K562 (cell line): ENCODE measurements around the gene ORAI3. TPM values are rescaled to one million over a fixed set of nuclear protein-coding genes. Genes with fewer than 3 reads are reported as not detected.

Source experiments
- ATF3 ChIP-seq, 2 experiments: fragments of 450-650 bp in 1 of 2; sonication (generic) in 1 of 2; formaldehyde crosslinking in 1 of 2; IDR thresholded peaks in 1 of 2; conservative IDR thresholded peaks in 1 of 2; 2 replicates each; pipeline versions ENCODE4 v1.6.1 to v1.8.1; 2016 to 2023; ENCODE audit warnings: mild to moderate bottlenecking in 2 of 2, moderate library complexity in 2 of 2, inconsistent platforms in 1 of 2, missing genetic modification reagents in 1 of 2
- DNMT1 ChIP-seq: fragments of 450-650 bp; IDR thresholded peaks from 2 replicates; pipeline ENCODE4 v1.6.1; 2016; ENCODE audit warnings: antibody characterized with exemption, mild to moderate bottlenecking
- MECOM ChIP-seq: fragments of 250-450 bp; sonication (Bioruptor Pico); IDR thresholded peaks from 2 replicates; pipeline ENCODE4 v1.8.0; 2022; ENCODE audit warnings: inconsistent platforms
- NCOA2 ChIP-seq, 2 experiments: fragments of 450-650 bp; IDR thresholded peaks; 2 replicates each; pipeline ENCODE4 v1.6.1; 2018; ENCODE audit warnings: mild to moderate bottlenecking in 2 of 2, moderate library complexity in 1 of 2; ENCODE audit not compliant: partially characterized antibody in 2 of 2
- NCOA4 ChIP-seq: fragments of 450-650 bp; IDR thresholded peaks from 2 replicates; pipeline ENCODE4 v1.6.1; 2018; ENCODE audit warnings: mild to moderate bottlenecking; ENCODE audit not compliant: partially characterized antibody
- PCBP2 ChIP-seq: fragments of 200-400 bp; formaldehyde crosslinking; IDR thresholded peaks from 2 replicates; pipeline ENCODE4 v1.6.1; 2018; ENCODE audit warnings: low read length, low read depth, mild to moderate bottlenecking, moderate library complexity; ENCODE audit not compliant: poor library complexity, severe bottlenecking
- POLR2B ChIP-seq: fragments of 450-650 bp; IDR thresholded peaks from 2 replicates; pipeline ENCODE4 v1.6.1; 2018; ENCODE audit warnings: low read depth; ENCODE audit not compliant: partially characterized antibody
- POLR2G ChIP-seq: fragments of 200-400 bp; formaldehyde crosslinking; IDR thresholded peaks from 2 replicates; pipeline ENCODE4 v1.6.1; 2017; ENCODE audit warnings: low read depth, mild to moderate bottlenecking, antibody characterized with exemption, low read length, moderate library complexity
- RAD21 ChIP-seq, 2 experiments: fragments of 250-450 bp in 1 of 2; fragments of 450-650 bp in 1 of 2; sonication (Bioruptor Pico) in 1 of 2; formaldehyde crosslinking in 1 of 2; IDR thresholded peaks in 1 of 2; conservative IDR thresholded peaks in 1 of 2; 2 replicates each; pipeline versions ENCODE4 v1.4.0 to v1.8.0; 2020 to 2022; ENCODE audit warnings: mild to moderate bottlenecking in 2 of 2, moderate library complexity in 1 of 2
- RBM14 ChIP-seq: fragments of 200-400 bp; formaldehyde crosslinking; IDR thresholded peaks from 2 replicates; pipeline ENCODE4 v1.6.1; 2018; ENCODE audit warnings: low read depth, mild to moderate bottlenecking, low read length, moderate library complexity, borderline replicate concordance; ENCODE audit not compliant: insufficient read depth
- RCOR1 ChIP-seq, 2 experiments: IDR thresholded peaks; 2 replicates each; pipeline ENCODE4 v1.6.1; 2012; ENCODE audit warnings: low read depth in 2 of 2, low read length in 2 of 2, borderline replicate concordance in 1 of 2, improper control_type of control experiment in 1 of 2
- SLC30A9 ChIP-seq: fragments of 250-450 bp; sonication (Bioruptor Pico); IDR thresholded peaks from 2 replicates; pipeline ENCODE4 v1.8.0; 2022; ENCODE audit warnings: mild to moderate bottlenecking, moderate library complexity
- YY1 ChIP-seq, 3 experiments: IDR thresholded peaks; 2 replicates each; pipeline ENCODE4 v1.6.1; 2011; ENCODE audit warnings: low read length in 2 of 3, mild to moderate bottlenecking in 2 of 3, moderate library complexity in 2 of 3, borderline replicate concordance in 1 of 3, control low read depth in 1 of 3, low read depth in 1 of 3; ENCODE audit not compliant: insufficient read depth in 3 of 3, insufficient replicate concordance in 2 of 3, control insufficient read depth in 1 of 3, insufficient read length in 1 of 3; ENCODE audit errors: extremely low read depth in 1 of 3
- ZNF134 ChIP-seq: fragments of 250-450 bp; sonication (Bioruptor Pico); conservative IDR thresholded peaks from 2 replicates; pipeline ENCODE4 v1.4.0; 2020
- ZNF239 ChIP-seq: fragments of 250-450 bp; sonication (Bioruptor Pico); IDR thresholded peaks from 2 replicates; pipeline ENCODE4 v1.4.0; 2020; ENCODE audit warnings: mild to moderate bottlenecking
- ZNF347 ChIP-seq: fragments of 450-650 bp; formaldehyde crosslinking; IDR thresholded peaks from 2 replicates; pipeline ENCODE4 v1.4.0; 2020; ENCODE audit warnings: low read depth, mild to moderate bottlenecking, moderate library complexity
- polyA plus RNA-seq, 8 experiments: library from polyadenylated mRNA; depleted of rRNA in 4 of 8; stranded (reverse) in 5 of 8; unstranded in 3 of 8; fragments of >200 nt; fragmentation: Nextera tagmentation in 2 of 8; fragmentation: Illumina TruSeq in 1 of 8; extraction: Ambion mirVana in 2 of 8; extraction: Trizol in 1 of 8; gene quantifications; 2 replicates each; pipeline versions ENCODE4 v1.2.1 to v1.2.3, GENCODE V29; 2011 to 2014; ENCODE audit warnings: inconsistent platforms in 1 of 8, missing spikeins in 1 of 8
- total RNA-seq, 7 experiments: library from RNA; depleted of rRNA in 6 of 7; stranded (reverse); fragments of >200 nt in 6 of 7; fragmentation: Illumina TruSeq in 2 of 7; extraction: Trizol in 2 of 7; gene quantifications; 2 replicates each; pipeline versions ENCODE4 v1.2.1 to v1.2.3, GENCODE V29; 2011 to 2021; ENCODE audit warnings: low replicate concordance in 1 of 7
- TF ChIP-seq, protein P1 (sequence below), 2 experiments: fragments of 450-650 bp in 1 of 2; IDR thresholded peaks; 2 replicates each; pipeline ENCODE4 v1.6.1; 2011 to 2017; ENCODE audit warnings: low read depth in 2 of 2, antibody characterized with exemption in 1 of 2, borderline replicate concordance in 1 of 2, low read length in 1 of 2, mild to moderate bottlenecking in 1 of 2, mixed read lengths in 1 of 2; ENCODE audit not compliant: control insufficient read depth in 1 of 2
- TF ChIP-seq, protein P2 (sequence below), 3 experiments: IDR thresholded peaks in 2 of 3; conservative IDR thresholded peaks in 1 of 3; 2 replicates each; pipeline ENCODE4 v1.5.1; 2011 to 2012; ENCODE audit warnings: low read length in 3 of 3, mild to moderate bottlenecking in 3 of 3, control low read depth in 2 of 3, improper control_type of control experiment in 1 of 3, inconsistent platforms in 1 of 3, low read depth in 1 of 3, mixed read lengths in 1 of 3, moderate library complexity in 1 of 3; ENCODE audit not compliant: insufficient read depth in 2 of 3
- TF ChIP-seq, protein P3 (sequence below): sonication (generic); formaldehyde crosslinking; IDR thresholded peaks from 2 replicates; pipeline ENCODE4 v1.9.0; 2022; ENCODE audit warnings: mild to moderate bottlenecking, missing genetic modification reagents

ORAI3 gene
- total and polyA plus RNA-seq, 9 of the 15 experiments (the other 6 are each of a cell fraction or from before 2014, with no cell fraction given): 4.9 to 23.3 (median 14.1) TPM

DNA sequence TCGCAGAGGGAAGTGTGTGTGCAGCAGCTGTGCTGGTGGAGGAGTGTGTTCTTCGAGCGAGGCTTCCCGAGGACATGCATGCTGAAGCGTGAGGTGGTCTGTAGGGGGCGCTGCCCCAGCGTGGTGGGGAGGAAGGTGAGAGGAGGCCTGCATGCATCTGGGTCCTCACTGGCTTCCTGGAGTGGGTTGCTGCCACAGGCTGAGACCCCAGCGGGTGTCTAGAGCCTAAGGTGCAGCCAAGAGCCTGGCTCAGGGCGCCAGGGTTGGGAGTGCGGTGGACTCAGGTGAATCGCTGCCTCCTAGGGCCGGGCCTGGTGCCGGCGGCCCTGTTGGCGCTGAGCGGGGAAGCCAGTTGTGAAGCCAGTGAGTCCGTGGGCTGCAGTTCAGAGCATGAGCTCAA lies 28.6 kb downstream of the ORAI3 start (continued):
- TF ChIP-seq RCOR1 (IDR thresholded peaks at IDR 0.05; ENCODE audit: borderline replicate concordance in 1 of 2, low read depth in 2 of 2, low read length in 2 of 2) (no peak), NCOA2 (IDR thresholded peaks at IDR 0.05; ENCODE audit: partially characterized antibody in 2 of 2) (no peak), ZNF239 (CRISPR knock-in tag) (no peak), ZNF134 (CRISPR knock-in tag) (no peak), NCOA4 (no peak), MECOM (no peak), SLC30A9 (CRISPR knock-in tag) (no peak), PCBP2 (no peak), DNMT1 (no peak), ATF3 (IDR thresholded peaks at IDR 0.05) (peak; percentile 51), ATF3 (CRISPR knock-in tag; conservative IDR thresholded peaks at IDR 0.05) (no peak), RBM14 (no peak), YY1 (IDR thresholded peaks at IDR 0.05; ENCODE audit: borderline replicate concordance in 1 of 3, control insufficient read depth in 1 of 3, extremely low read depth in 1 of 3, insufficient read depth in 3 of 3, insufficient read length in 1 of 3, insufficient replicate concordance in 2 of 3, low read depth in 1 of 3, low read length in 2 of 3) (no peak), ZNF347 (CRISPR knock-in tag) (no peak), POLR2B (no peak), RAD21 (CRISPR knock-in tag; conservative IDR thresholded peaks at IDR 0.05 in 1 of 2, IDR thresholded peaks at IDR 0.05 in 1 of 2) (peak in 1 of 2 experiments; percentile 42; a peak in 2 of 4 replicates), POLR2G (peak; percentile 57)
- TF ChIP-seq, protein P1, sequence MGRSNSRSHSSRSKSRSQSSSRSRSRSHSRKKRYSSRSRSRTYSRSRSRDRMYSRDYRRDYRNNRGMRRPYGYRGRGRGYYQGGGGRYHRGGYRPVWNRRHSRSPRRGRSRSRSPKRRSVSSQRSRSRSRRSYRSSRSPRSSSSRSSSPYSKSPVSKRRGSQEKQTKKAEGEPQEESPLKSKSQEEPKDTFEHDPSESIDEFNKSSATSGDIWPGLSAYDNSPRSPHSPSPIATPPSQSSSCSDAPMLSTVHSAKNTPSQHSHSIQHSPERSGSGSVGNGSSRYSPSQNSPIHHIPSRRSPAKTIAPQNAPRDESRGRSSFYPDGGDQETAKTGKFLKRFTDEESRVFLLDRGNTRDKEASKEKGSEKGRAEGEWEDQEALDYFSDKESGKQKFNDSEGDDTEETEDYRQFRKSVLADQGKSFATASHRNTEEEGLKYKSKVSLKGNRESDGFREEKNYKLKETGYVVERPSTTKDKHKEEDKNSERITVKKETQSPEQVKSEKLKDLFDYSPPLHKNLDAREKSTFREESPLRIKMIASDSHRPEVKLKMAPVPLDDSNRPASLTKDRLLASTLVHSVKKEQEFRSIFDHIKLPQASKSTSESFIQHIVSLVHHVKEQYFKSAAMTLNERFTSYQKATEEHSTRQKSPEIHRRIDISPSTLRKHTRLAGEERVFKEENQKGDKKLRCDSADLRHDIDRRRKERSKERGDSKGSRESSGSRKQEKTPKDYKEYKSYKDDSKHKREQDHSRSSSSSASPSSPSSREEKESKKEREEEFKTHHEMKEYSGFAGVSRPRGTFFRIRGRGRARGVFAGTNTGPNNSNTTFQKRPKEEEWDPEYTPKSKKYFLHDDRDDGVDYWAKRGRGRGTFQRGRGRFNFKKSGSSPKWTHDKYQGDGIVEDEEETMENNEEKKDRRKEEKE (IDR thresholded peaks at IDR 0.05; ENCODE audit: borderline replicate concordance in 1 of 2, control insufficient read depth in 1 of 2, low read depth in 2 of 2, low read length in 1 of 2): no peak
- TF ChIP-seq, protein P2, sequence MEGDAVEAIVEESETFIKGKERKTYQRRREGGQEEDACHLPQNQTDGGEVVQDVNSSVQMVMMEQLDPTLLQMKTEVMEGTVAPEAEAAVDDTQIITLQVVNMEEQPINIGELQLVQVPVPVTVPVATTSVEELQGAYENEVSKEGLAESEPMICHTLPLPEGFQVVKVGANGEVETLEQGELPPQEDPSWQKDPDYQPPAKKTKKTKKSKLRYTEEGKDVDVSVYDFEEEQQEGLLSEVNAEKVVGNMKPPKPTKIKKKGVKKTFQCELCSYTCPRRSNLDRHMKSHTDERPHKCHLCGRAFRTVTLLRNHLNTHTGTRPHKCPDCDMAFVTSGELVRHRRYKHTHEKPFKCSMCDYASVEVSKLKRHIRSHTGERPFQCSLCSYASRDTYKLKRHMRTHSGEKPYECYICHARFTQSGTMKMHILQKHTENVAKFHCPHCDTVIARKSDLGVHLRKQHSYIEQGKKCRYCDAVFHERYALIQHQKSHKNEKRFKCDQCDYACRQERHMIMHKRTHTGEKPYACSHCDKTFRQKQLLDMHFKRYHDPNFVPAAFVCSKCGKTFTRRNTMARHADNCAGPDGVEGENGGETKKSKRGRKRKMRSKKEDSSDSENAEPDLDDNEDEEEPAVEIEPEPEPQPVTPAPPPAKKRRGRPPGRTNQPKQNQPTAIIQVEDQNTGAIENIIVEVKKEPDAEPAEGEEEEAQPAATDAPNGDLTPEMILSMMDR (IDR thresholded peaks at IDR 0.05 in 2 of 3, conservative IDR thresholded peaks at IDR 0.05 in 1 of 3; ENCODE audit: insufficient read depth in 2 of 3, low read depth in 1 of 3, low read length in 3 of 3): peak; percentile 61 to 74 (median 64)
- TF ChIP-seq, protein P3, sequence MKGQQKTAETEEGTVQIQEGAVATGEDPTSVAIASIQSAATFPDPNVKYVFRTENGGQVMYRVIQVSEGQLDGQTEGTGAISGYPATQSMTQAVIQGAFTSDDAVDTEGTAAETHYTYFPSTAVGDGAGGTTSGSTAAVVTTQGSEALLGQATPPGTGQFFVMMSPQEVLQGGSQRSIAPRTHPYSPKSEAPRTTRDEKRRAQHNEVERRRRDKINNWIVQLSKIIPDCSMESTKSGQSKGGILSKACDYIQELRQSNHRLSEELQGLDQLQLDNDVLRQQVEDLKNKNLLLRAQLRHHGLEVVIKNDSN: no peak
